K562 (cell line): ENCODE data around the gene MCAT. TPM values are rescaled to one million over a fixed set of nuclear protein-coding genes. Genes with fewer than 3 reads are reported as not detected.

Experiments used
- DIDO1 ChIP-seq: fragments of 450-650 bp; IDR thresholded peaks from 2 replicates; pipeline ENCODE4 v1.6.1; 2016; ENCODE audit warnings: low read depth, missing biosample characterization, missing genetic modification characterization
- ESRRA ChIP-seq: fragments of 450-650 bp; IDR thresholded peaks from 2 replicates; pipeline ENCODE4 v1.6.1; 2014; ENCODE audit warnings: low read depth, mild to moderate bottlenecking, moderate library complexity, borderline replicate concordance
- GABPB1 ChIP-seq: sonication (generic); formaldehyde crosslinking; IDR thresholded peaks from 2 replicates; pipeline ENCODE4 v1.8.0; 2022; ENCODE audit warnings: mild to moderate bottlenecking, missing genetic modification reagents
- MECOM ChIP-seq: fragments of 250-450 bp; sonication (Bioruptor Pico); IDR thresholded peaks from 2 replicates; pipeline ENCODE4 v1.8.0; 2022; ENCODE audit warnings: inconsistent platforms
- MYNN ChIP-seq, 2 experiments: sonication (generic); formaldehyde crosslinking in 1 of 2; IDR thresholded peaks; 2 replicates each; pipeline versions ENCODE4 v1.5.0 to v1.6.1; 2016 to 2020; ENCODE audit warnings: antibody characterized with exemption in 1 of 2, missing genetic modification reagents in 1 of 2
- PHF8 ChIP-seq: fragments of 200-600 bp; sonication (generic); IDR thresholded peaks from 2 replicates; pipeline ENCODE4 v1.6.1; 2012; ENCODE audit warnings: mixed run types, mild to moderate bottlenecking, inconsistent platforms, low read length, moderate library complexity, borderline replicate concordance
- POLR2G ChIP-seq: fragments of 200-400 bp; formaldehyde crosslinking; IDR thresholded peaks from 2 replicates; pipeline ENCODE4 v1.6.1; 2017; ENCODE audit warnings: low read depth, mild to moderate bottlenecking, antibody characterized with exemption, low read length, moderate library complexity
- PPARD ChIP-seq: fragments of 250-450 bp; sonication (Bioruptor Pico); IDR thresholded peaks from 2 replicates; pipeline ENCODE4 v1.8.0; 2022; ENCODE audit warnings: inconsistent platforms, mild to moderate bottlenecking, moderate library complexity
- RB1 ChIP-seq: fragments of 450-650 bp; IDR thresholded peaks from 2 replicates; pipeline ENCODE4 v1.6.1; 2017; ENCODE audit warnings: low read depth, mild to moderate bottlenecking
- RBBP5 ChIP-seq: fragments of 200-600 bp; sonication (generic); IDR thresholded peaks from 2 replicates; pipeline ENCODE4 v1.6.1; 2012; ENCODE audit warnings: borderline replicate concordance, mild to moderate bottlenecking, low read length, control low read depth, inconsistent platforms; ENCODE audit not compliant: insufficient read depth, poor library complexity, severe bottlenecking
- RBM22 ChIP-seq: fragments of 200-400 bp; formaldehyde crosslinking; IDR thresholded peaks from 2 replicates; pipeline ENCODE4 v1.6.1; 2018; ENCODE audit warnings: low read length, low read depth; ENCODE audit not compliant: poor library complexity, severe bottlenecking
- SIRT6 ChIP-seq: IDR thresholded peaks from one replicate; pipeline ENCODE4 v1.6.1; 2012; ENCODE audit warnings: low read depth, mild to moderate bottlenecking, control low read depth, inconsistent platforms, low read length, moderate library complexity
- SIX5 ChIP-seq, 2 experiments: IDR thresholded peaks; 2 replicates each; pipeline ENCODE4 v1.6.1; 2011; ENCODE audit warnings: low read length in 2 of 2, borderline replicate concordance in 1 of 2, low read depth in 1 of 2, mild to moderate bottlenecking in 1 of 2, moderate library complexity in 1 of 2; ENCODE audit not compliant: insufficient read depth in 1 of 2
- ZFP36 ChIP-seq: fragments of 150-350 bp; IDR thresholded peaks from 2 replicates; pipeline ENCODE4 v1.6.1; 2018; ENCODE audit warnings: low read length, low read depth; ENCODE audit not compliant: partially characterized antibody
- ZNF140 ChIP-seq: fragments of 250-450 bp; sonication (Bioruptor Pico); IDR thresholded peaks from 2 replicates; pipeline ENCODE4 v1.8.0; 2021; ENCODE audit warnings: moderate library complexity, mild to moderate bottlenecking, inconsistent platforms
- polyA plus RNA-seq, 8 experiments: library from polyadenylated mRNA; depleted of rRNA in 4 of 8; stranded (reverse) in 5 of 8; unstranded in 3 of 8; fragments of >200 nt; fragmentation: Nextera tagmentation in 2 of 8; fragmentation: Illumina TruSeq in 1 of 8; extraction: Ambion mirVana in 2 of 8; extraction: Trizol in 1 of 8; gene quantifications; 2 replicates each; pipeline versions ENCODE4 v1.2.1 to v1.2.3, GENCODE V29; 2011 to 2014; ENCODE audit warnings: inconsistent platforms in 1 of 8, missing spikeins in 1 of 8
- total RNA-seq, 7 experiments: library from RNA; depleted of rRNA in 6 of 7; stranded (reverse); fragments of >200 nt in 6 of 7; fragmentation: Illumina TruSeq in 2 of 7; extraction: Trizol in 2 of 7; gene quantifications; 2 replicates each; pipeline versions ENCODE4 v1.2.1 to v1.2.3, GENCODE V29; 2011 to 2021; ENCODE audit warnings: low replicate concordance in 1 of 7
- TF ChIP-seq, protein P1 (sequence below): fragments of 450-650 bp; formaldehyde crosslinking; IDR thresholded peaks from 2 replicates; pipeline ENCODE4 v1.4.0; 2022; ENCODE audit warnings: mild to moderate bottlenecking, moderate library complexity
- TF ChIP-seq, protein P2 (sequence below): fragments of 200-800 bp; sonication (Bioruptor generic); IDR thresholded peaks from 2 replicates; pipeline ENCODE4 v1.6.1; 2017; ENCODE audit warnings: missing genetic modification characterization, missing compliant biosample characterization
- TF ChIP-seq, protein P3 (sequence below): sonication (generic); formaldehyde crosslinking; IDR thresholded peaks from 2 replicates; pipeline ENCODE4 v1.8.0; 2022; ENCODE audit warnings: missing genetic modification reagents, mild to moderate bottlenecking, borderline replicate concordance
- TF ChIP-seq, protein P4 (sequence below): sonication (generic); formaldehyde crosslinking; IDR thresholded peaks from 2 replicates; pipeline ENCODE4 v1.8.0; 2023; ENCODE audit warnings: mild to moderate bottlenecking, missing genetic modification reagents

The MCAT gene
- total and polyA plus RNA-seq, 9 of the 15 experiments (the other 6 are each of a cell fraction or from before 2014, with no cell fraction given) = 3.3 to 27.8 (median 13.9) TPM

DNA sequence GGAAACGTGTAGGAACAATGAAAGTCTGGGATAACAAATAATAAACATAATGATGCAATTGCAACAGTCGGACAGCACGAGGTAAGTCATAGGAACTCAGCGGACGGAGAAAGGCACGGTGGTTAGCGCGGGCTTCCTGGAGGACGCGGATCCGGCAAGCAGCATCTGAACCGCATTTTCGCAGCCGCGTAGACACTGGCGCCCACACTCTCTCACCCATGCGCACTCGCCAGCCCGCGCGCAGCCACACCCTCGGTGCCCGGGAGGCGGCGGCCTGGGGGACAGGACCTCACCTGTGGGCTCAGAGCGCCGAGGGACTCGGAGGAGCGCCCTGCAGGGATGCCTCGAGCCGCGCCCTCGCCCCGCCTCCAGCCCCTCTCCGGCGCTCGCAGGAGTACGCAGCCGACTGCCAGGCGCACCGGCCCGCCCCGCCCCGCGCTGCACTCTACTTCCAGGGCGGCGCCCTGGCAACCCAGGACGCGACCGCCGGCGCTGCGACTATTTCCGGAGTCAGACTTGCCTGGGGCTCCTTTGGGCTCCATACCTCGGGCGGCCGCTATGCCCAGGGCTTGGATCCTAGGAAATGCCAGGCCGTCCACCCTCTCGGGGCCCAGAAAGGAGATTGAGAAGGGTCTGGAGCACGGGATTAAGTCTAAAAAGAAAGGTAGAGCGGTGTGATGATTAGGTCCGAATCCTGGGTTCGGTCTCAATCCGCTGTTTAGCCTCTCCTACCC is 54.0 kb downstream of the MCAT start, which contains the start of gene TTLL1 (continued):
- TF ChIP-seq, protein P1, sequence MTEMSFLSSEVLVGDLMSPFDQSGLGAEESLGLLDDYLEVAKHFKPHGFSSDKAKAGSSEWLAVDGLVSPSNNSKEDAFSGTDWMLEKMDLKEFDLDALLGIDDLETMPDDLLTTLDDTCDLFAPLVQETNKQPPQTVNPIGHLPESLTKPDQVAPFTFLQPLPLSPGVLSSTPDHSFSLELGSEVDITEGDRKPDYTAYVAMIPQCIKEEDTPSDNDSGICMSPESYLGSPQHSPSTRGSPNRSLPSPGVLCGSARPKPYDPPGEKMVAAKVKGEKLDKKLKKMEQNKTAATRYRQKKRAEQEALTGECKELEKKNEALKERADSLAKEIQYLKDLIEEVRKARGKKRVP (CRISPR knock-in tag) = no peak
- TF ChIP-seq, protein P2, sequence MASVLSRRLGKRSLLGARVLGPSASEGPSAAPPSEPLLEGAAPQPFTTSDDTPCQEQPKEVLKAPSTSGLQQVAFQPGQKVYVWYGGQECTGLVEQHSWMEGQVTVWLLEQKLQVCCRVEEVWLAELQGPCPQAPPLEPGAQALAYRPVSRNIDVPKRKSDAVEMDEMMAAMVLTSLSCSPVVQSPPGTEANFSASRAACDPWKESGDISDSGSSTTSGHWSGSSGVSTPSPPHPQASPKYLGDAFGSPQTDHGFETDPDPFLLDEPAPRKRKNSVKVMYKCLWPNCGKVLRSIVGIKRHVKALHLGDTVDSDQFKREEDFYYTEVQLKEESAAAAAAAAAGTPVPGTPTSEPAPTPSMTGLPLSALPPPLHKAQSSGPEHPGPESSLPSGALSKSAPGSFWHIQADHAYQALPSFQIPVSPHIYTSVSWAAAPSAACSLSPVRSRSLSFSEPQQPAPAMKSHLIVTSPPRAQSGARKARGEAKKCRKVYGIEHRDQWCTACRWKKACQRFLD (CRISPR knock-in tag) = 0 out of 2 replicates have a peak, but pooled peaks have one; percentile 45
- peak; percentile 79; the same call in 1 of the 2 replicates for TF ChIP-seq RB1
- TF ChIP-seq ZNF140 (CRISPR knock-in tag) = no peak
- peak; percentile 89 for TF ChIP-seq RBM22
- peak; percentile 63; the same call in 1 of the 2 replicates for TF ChIP-seq PHF8
- TF ChIP-seq, protein P3, sequence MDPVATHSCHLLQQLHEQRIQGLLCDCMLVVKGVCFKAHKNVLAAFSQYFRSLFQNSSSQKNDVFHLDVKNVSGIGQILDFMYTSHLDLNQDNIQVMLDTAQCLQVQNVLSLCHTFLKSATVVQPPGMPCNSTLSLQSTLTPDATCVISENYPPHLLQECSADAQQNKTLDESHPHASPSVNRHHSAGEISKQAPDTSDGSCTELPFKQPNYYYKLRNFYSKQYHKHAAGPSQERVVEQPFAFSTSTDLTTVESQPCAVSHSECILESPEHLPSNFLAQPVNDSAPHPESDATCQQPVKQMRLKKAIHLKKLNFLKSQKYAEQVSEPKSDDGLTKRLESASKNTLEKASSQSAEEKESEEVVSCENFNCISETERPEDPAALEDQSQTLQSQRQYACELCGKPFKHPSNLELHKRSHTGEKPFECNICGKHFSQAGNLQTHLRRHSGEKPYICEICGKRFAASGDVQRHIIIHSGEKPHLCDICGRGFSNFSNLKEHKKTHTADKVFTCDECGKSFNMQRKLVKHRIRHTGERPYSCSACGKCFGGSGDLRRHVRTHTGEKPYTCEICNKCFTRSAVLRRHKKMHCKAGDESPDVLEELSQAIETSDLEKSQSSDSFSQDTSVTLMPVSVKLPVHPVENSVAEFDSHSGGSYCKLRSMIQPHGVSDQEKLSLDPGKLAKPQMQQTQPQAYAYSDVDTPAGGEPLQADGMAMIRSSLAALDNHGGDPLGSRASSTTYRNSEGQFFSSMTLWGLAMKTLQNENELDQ (CRISPR knock-in tag) = no peak
- TF ChIP-seq PPARD (CRISPR knock-in tag) = no peak
- no peak for TF ChIP-seq SIRT6
- TF ChIP-seq GABPB1 (CRISPR knock-in tag) = peak; percentile 90
- no peak; a peak in 1 of 4 replicates for TF ChIP-seq SIX5 (IDR thresholded peaks at IDR 0.05; ENCODE audit: borderline replicate concordance in 1 of 2, insufficient read depth in 1 of 2, low read depth in 1 of 2, low read length in 2 of 2)
- peak; percentile 16 for TF ChIP-seq ZFP36
- peak; percentile 24 for TF ChIP-seq RBBP5
- TF ChIP-seq MYNN (IDR thresholded peaks at IDR 0.05) = no peak
- no peak for TF ChIP-seq MYNN (CRISPR knock-in tag; IDR thresholded peaks at IDR 0.05)
- no peak for TF ChIP-seq DIDO1 (tag)
- TF ChIP-seq ESRRA = no peak
- peak; percentile 71 for TF ChIP-seq POLR2G
- TF ChIP-seq, protein P4, sequence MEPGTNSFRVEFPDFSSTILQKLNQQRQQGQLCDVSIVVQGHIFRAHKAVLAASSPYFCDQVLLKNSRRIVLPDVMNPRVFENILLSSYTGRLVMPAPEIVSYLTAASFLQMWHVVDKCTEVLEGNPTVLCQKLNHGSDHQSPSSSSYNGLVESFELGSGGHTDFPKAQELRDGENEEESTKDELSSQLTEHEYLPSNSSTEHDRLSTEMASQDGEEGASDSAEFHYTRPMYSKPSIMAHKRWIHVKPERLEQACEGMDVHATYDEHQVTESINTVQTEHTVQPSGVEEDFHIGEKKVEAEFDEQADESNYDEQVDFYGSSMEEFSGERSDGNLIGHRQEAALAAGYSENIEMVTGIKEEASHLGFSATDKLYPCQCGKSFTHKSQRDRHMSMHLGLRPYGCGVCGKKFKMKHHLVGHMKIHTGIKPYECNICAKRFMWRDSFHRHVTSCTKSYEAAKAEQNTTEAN = no peak
- TF ChIP-seq MECOM = no peak
